Activated naive CD8-positive, alpha-beta T cell treated with anti-CD3 and anti-CD28 coated beads, Interleukin-2, amount 50 U/mL, for 16 hours (primary cell): ENCODE data around the gene PMPCB.

ENCODE experiments used
- DNase-seq: peaks from one replicate; pipeline ENCODE4 v3.0.0-alpha.2; 2020; ENCODE audit warnings: low read depth, low spot score

The PMPCB gene

GRCh38 chr7:103325744-103326143, 28.5 kb downstream of the PMPCB start:
- no peak for DNase-seq

DNA sequence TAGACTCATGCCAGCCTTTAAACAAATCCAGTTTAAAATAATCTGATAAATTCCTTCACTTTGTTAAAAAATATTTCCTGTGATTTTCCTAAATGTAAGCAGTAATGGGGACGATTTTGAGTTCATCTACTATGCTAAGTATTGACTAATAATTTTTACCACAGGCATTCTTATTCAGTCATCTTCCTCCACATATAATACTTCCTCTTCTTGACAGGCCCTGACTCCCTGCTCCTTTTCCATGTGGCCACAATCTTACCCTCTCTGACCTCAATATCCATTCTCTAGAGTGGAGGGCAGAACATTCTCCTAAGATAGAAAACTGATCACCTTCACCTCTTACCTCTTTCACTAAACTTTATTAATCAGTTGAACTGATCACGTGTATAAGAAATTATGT, 39.5 kb downstream of the PMPCB start:
- DNase-seq, result no peak

GRCh38 chr7:103338864-103339263, 41.6 kb downstream of the PMPCB start:
- no peak for DNase-seq

- DNase-seq, result no peak
These were observed 44.2 kb downstream of the PMPCB start for GRCh38 chr7:103341466-103341865.

GRCh38 chr7:103343332-103343731, 46.1 kb downstream of the PMPCB start:
- no peak for DNase-seq

GRCh38 chr7:103343758-103344452, 46.7 kb downstream of the PMPCB start:
- DNase-seq, result no peak

DNA sequence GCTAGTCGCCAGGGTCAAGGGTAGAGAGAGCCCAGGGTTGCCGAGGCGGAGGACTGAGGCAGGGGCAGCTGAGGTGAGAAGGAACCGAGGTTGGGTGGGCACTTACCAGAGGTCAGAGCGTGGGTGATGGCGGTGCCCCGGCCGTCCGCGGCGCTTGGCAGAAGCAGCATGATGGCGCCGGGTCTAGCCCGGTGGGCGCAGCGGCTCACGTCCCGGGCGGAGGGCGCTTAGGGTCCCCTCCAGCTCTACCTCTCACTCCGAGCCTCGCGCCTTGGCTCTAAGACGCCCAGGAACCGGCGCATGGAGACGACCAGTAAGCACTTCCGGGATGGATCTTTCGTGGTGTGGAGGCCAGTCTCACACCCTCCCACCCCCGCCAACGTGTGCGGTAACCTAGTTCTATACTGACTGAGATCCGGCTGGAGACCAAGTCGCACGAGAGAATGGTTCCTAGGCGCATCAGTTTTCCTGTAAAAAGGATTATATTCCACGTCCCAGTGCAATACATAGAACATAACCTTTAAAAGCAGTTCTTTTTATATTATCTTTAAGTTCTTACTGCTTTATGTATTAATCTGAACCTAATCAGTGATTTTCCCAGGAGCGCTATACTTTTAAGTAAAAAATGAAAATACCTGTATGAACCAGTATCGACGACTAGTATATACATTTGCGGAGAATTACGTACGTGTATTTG, 47.4 kb downstream of the PMPCB start, which contains the start of gene DNAJC2:
TSS of gene DNAJC2 (minus strand) at position 315 of the 697 bp plus-strand sequence. CDS start at position 170, 145 bp downstream.
- DNase-seq, result peak; percentile 70

DNA sequence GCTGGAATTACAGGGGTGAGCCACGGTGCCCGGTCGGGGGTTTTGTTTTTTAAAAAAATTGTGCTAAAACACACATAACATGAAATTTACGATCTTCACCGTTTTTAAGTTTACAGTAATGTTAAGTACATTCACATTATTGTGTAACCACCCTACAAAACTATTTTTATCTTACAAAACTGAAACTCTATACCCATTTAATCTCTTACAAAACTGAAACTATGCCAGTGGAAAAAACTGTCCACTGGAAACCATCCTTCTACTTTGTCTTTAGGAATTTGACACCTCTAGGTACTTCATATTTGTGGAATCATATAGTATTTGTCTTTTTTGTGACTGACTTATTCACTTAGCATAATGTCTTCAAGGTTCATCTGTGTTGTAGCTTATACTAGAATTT, 49.2 kb downstream of the PMPCB start:
- DNase-seq, result no peak

DNA sequence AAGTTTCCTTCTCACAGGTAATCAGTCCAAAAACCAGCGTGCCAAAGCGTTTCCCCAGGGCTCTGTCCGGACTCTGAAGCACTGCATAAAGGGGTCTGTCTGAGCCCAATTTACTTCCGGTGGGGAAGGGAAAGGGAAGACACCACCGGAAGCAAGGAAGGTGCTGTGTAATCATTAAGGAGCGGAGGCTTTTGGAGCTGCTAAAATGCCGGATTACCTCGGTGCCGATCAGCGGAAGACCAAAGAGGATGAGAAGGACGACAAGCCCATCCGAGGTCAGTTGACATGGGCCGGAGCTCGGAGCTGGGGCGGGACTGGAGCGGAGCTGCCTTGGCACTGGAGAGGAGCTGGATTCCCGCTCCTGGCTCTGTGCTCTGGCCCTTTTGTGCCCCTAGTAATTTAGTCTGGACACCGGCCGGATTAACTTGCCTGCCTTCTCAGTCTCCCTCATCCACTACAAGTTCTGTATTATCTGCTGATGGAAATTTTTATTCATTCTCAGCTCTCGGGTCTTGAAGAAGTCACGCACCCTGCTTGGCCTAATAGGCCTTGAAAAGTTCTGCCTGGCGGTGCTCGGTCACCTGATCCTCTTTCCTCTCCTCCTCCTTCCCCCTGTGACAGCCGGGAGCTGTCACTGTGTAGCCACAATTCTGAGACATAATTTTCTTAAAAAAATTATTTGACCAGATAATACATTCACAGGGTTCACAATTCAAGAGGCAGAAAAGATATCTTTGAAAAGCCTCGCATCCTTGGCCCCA, 50.5 kb downstream of the PMPCB start, which contains the start of gene PSMC2:
TSS of gene PSMC2 (plus strand) at position 137 of the 761 bp plus-strand sequence. CDS start at position 206, 69 bp downstream.
- peak; percentile 65 for DNase-seq

DNA sequence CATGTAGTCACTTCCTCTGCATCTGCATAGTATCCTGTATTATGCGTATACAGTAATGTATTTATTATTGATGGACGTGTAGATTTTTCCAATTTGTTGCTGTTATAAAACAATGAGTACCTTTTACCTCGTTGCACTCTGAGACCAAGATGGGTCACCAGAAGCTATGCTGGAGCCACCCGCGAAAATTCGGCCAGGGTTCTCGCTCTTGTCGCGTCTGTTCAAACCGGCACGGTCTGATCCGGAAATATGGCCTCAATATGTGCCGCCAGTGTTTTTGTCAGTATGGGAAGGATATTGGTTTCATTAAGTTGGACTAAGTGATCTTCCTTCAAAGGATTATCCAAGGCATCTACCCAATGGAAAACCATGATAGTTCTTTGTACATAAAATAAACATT, 51.2 kb downstream of the PMPCB start:
- no peak for DNase-seq

GRCh38 chr7:103348959-103349358, 51.7 kb downstream of the PMPCB start:
- DNase-seq, result no peak

GRCh38 chr7:103349805-103350204, 52.6 kb downstream of the PMPCB start:
- DNase-seq, result no peak
